GM23338 (cell line): ENCODE data around the gene BNIP3. TPM values are rescaled to one million over a fixed set of nuclear protein-coding genes. Genes with fewer than 3 reads are reported as not detected.
A peak's percentile ranks its signal among the peaks of the same experiment; 100 is the strongest.

Experiments used
- ATAC-seq: fragments of 200-7000 bp; cut with Tn5 transposase; 3 replicates; pipeline ENCODE4 v1.9.1; 2020
- DNase-seq: peaks from one replicate; pipeline ENCODE4 v3.0.0-alpha.2; 2015; ENCODE audit warnings: low spot score
- H2AFZ ChIP-seq: fragments of 200-600 bp; sonication (generic); 2 replicates; pipeline ENCODE4 v1.8.0; 2016; ENCODE audit warnings: antibody characterized with exemption, mild to moderate bottlenecking, moderate library complexity
- H3F3A ChIP-seq: fragments of 200-600 bp; sonication (generic); replicated peaks from 2 replicates; pipeline ENCODE4 v1.8.0; 2017; ENCODE audit warnings: antibody characterized with exemption, mixed run types, low read depth
- H3K27ac ChIP-seq: fragments of 200-600 bp; sonication (generic); 2 replicates; pipeline ENCODE4 v1.6.1; 2016; ENCODE audit warnings: low read depth
- H3K27me3 ChIP-seq: fragments of 200-600 bp; sonication (generic); 2 replicates; pipeline ENCODE4 v1.8.0; 2016; ENCODE audit warnings: mild to moderate bottlenecking, mixed run types, moderate library complexity; ENCODE audit not compliant: insufficient read depth
- H3K36me3 ChIP-seq: fragments of 200-600 bp; sonication (generic); 2 replicates; pipeline ENCODE4 v1.8.0; 2016; ENCODE audit warnings: mild to moderate bottlenecking; ENCODE audit not compliant: insufficient read depth
- H3K4me1 ChIP-seq: fragments of 200-600 bp; sonication (generic); 2 replicates; pipeline ENCODE4 v1.8.0; 2016; ENCODE audit warnings: mild to moderate bottlenecking, moderate library complexity; ENCODE audit not compliant: insufficient read depth
- H3K4me2 ChIP-seq: fragments of 200-600 bp; sonication (generic); 2 replicates; pipeline ENCODE4 v1.7.1; 2017; ENCODE audit warnings: mixed run types
- H3K4me3 ChIP-seq: fragments of 200-600 bp; sonication (generic); 2 replicates; pipeline ENCODE4 v1.6.1; 2016; ENCODE audit warnings: mixed run types
- H3K79me2 ChIP-seq: fragments of 200-600 bp; sonication (generic); replicated peaks from 2 replicates; pipeline ENCODE4 v1.8.0; 2017; ENCODE audit warnings: mild to moderate bottlenecking; ENCODE audit not compliant: insufficient read depth
- H3K9me2 ChIP-seq: fragments of 200-600 bp; sonication (generic); 2 replicates; pipeline ENCODE4 v1.8.0; 2017; ENCODE audit not compliant: insufficient read depth
- H4K20me1 ChIP-seq: fragments of 200-600 bp; sonication (generic); replicated peaks from 2 replicates; pipeline ENCODE4 v1.8.0; 2017; ENCODE audit warnings: mild to moderate bottlenecking; ENCODE audit not compliant: insufficient read depth
- H3K27ac Mint-ChIP-seq: 2 replicates; pipeline ENCODE4 v1.8.0; 2020; ENCODE audit warnings: inconsistent platforms, mild to moderate bottlenecking, moderate library complexity, mixed read lengths
- H3K27me3 Mint-ChIP-seq: 3 replicates; pipeline ENCODE4 v1.8.0; 2022; ENCODE audit warnings: low read depth, mild to moderate bottlenecking, moderate library complexity, mixed read lengths, inconsistent platforms; ENCODE audit not compliant: insufficient read depth, poor library complexity
- H3K36me3 Mint-ChIP-seq: 3 replicates; pipeline ENCODE4 v1.8.0; 2021; ENCODE audit warnings: low read depth, mild to moderate bottlenecking, inconsistent platforms, moderate library complexity, mixed read lengths
- H3K4me1 Mint-ChIP-seq: 3 replicates; pipeline ENCODE4 v1.8.0; 2020; ENCODE audit warnings: mild to moderate bottlenecking, inconsistent platforms, mixed read lengths
- H3K4me3 Mint-ChIP-seq: 3 replicates; pipeline ENCODE4 v1.8.0; 2021; ENCODE audit warnings: moderate library complexity, mild to moderate bottlenecking, inconsistent platforms, mixed read lengths
- H3K9me3 Mint-ChIP-seq: 3 replicates; pipeline ENCODE4 v1.8.0; 2020; ENCODE audit warnings: moderate library complexity, mild to moderate bottlenecking, inconsistent platforms, mixed read lengths
- CREB1 ChIP-seq: fragments of 250-450 bp; sonication (Bioruptor Pico); IDR thresholded peaks from 2 replicates; pipeline ENCODE4 v1.5.0; 2020; ENCODE audit warnings: low read depth, mild to moderate bottlenecking, moderate library complexity
- EZH2 ChIP-seq: fragments of 200-600 bp; sonication (generic); IDR thresholded peaks from one replicate; pipeline ENCODE4 v1.8.0; 2017; ENCODE audit warnings: antibody characterized with exemption, mild to moderate bottlenecking, low read depth; ENCODE audit not compliant: unreplicated experiment
- EZH2phosphoT487 ChIP-seq: fragments of 200-600 bp; sonication (generic); IDR thresholded peaks from one replicate; pipeline ENCODE4 v1.8.1; 2018; ENCODE audit warnings: antibody characterized with exemption; ENCODE audit not compliant: unreplicated experiment
- JUNB ChIP-seq: IDR thresholded peaks from one replicate; pipeline ENCODE4 v1.6.1; 2016; ENCODE audit warnings: antibody characterized with exemption; ENCODE audit not compliant: unreplicated experiment
- NANOG ChIP-seq: IDR thresholded peaks from 2 replicates; pipeline ENCODE4 v1.6.1; 2016; ENCODE audit warnings: antibody characterized with exemption, borderline replicate concordance
- REST ChIP-seq: IDR thresholded peaks from one replicate; pipeline ENCODE4 v1.6.1; 2018; ENCODE audit warnings: antibody characterized with exemption; ENCODE audit not compliant: unreplicated experiment
- STAT1 ChIP-seq: IDR thresholded peaks from one replicate; pipeline ENCODE4 v1.6.1; 2016; ENCODE audit warnings: antibody characterized with exemption; ENCODE audit not compliant: unreplicated experiment
- ZNF114 ChIP-seq: fragments of 250-450 bp; sonication (Bioruptor Pico); IDR thresholded peaks from 2 replicates; pipeline ENCODE4 v1.5.0; 2020; ENCODE audit warnings: mild to moderate bottlenecking, moderate library complexity
- ZNF331 ChIP-seq: fragments of 250-450 bp; sonication (Bioruptor Pico); IDR thresholded peaks from 2 replicates; pipeline ENCODE4 v1.5.0; 2020; ENCODE audit warnings: low read depth, mild to moderate bottlenecking, moderate library complexity
- polyA plus RNA-seq: library from polyadenylated mRNA; unstranded; fragments of >200 nt; fragmentation: Nextera tagmentation; extraction: Ambion mirVana; gene quantifications from 2 replicates; pipeline ENCODE4 v1.2.1, GENCODE V29; 2016
- total RNA-seq: library from RNA; depleted of rRNA; stranded (reverse); fragments of >200 nt; shearing (Covaris generic); gene quantifications from 2 replicates; pipeline ENCODE4 v1.2.3, GENCODE V29; 2014
- TF ChIP-seq, protein P1 (sequence below), 2 experiments: fragments of 200-600 bp in 1 of 2; sonication (generic) in 1 of 2; conservative IDR thresholded peaks; 2 replicates each; pipeline versions ENCODE4 v1.5.1 to v1.6.1; 2016 to 2017; ENCODE audit warnings: antibody characterized with exemption in 2 of 2, low read depth in 2 of 2, mild to moderate bottlenecking in 2 of 2, moderate library complexity in 1 of 2
- TF ChIP-seq, protein P2 (sequence below): IDR thresholded peaks from 2 replicates; pipeline ENCODE4 v1.6.1; 2016; ENCODE audit warnings: antibody characterized with exemption

BNIP3 gene
- total and polyA plus RNA-seq, 2 experiments from 2014 or later, result 46.3 to 75.0 TPM

GRCh38 chr10:131978366-131978765 lies 3.4 kb downstream of the BNIP3 start (continued):
- TF ChIP-seq STAT1 (no peak), CREB1 (no peak), JUNB (no peak), ZNF114 (no peak), EZH2 (no peak), ZNF331 (CRISPR knock-in tag) (no peak), NANOG (no peak)
- TF ChIP-seq, protein P1, sequence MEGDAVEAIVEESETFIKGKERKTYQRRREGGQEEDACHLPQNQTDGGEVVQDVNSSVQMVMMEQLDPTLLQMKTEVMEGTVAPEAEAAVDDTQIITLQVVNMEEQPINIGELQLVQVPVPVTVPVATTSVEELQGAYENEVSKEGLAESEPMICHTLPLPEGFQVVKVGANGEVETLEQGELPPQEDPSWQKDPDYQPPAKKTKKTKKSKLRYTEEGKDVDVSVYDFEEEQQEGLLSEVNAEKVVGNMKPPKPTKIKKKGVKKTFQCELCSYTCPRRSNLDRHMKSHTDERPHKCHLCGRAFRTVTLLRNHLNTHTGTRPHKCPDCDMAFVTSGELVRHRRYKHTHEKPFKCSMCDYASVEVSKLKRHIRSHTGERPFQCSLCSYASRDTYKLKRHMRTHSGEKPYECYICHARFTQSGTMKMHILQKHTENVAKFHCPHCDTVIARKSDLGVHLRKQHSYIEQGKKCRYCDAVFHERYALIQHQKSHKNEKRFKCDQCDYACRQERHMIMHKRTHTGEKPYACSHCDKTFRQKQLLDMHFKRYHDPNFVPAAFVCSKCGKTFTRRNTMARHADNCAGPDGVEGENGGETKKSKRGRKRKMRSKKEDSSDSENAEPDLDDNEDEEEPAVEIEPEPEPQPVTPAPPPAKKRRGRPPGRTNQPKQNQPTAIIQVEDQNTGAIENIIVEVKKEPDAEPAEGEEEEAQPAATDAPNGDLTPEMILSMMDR (conservative IDR thresholded peaks at IDR 0.05; ENCODE audit: low read depth in 2 of 2), result no peak
- TF ChIP-seq, protein P2, sequence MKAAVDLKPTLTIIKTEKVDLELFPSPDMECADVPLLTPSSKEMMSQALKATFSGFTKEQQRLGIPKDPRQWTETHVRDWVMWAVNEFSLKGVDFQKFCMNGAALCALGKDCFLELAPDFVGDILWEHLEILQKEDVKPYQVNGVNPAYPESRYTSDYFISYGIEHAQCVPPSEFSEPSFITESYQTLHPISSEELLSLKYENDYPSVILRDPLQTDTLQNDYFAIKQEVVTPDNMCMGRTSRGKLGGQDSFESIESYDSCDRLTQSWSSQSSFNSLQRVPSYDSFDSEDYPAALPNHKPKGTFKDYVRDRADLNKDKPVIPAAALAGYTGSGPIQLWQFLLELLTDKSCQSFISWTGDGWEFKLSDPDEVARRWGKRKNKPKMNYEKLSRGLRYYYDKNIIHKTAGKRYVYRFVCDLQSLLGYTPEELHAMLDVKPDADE, result no peak

GRCh38 chr10:131977323-131978096 lies 4.2 kb downstream of the BNIP3 start:
- no peaks in the 10 kb centered on the region for H3K36me3 ChIP-seq
- H3K27ac ChIP-seq, result no peak overlapping the region
- H3F3A ChIP-seq, result no peaks in the 10 kb centered on the region; the same call in 1 of the 2 replicates
- H3K27me3 Mint-ChIP-seq, result peaks cover 17% of the 10 kb centered on the region
- H3K4me2 ChIP-seq, result peak overlapping the region; percentile 69; the same call in 1 of the 2 replicates
- H3K27ac Mint-ChIP-seq, result no peak overlapping the region
- no peak overlapping the region for H3K4me3 ChIP-seq
- peaks cover 32% of the 10 kb centered on the region for H3K4me1 Mint-ChIP-seq
- no peak overlapping the region for H3K4me3 Mint-ChIP-seq
- H3K9me3 Mint-ChIP-seq, result no peaks in the 10 kb centered on the region
- H3K27me3 ChIP-seq, result peaks cover 29% of the 10 kb centered on the region
- peaks cover 52% of the 10 kb centered on the region for H3K79me2 ChIP-seq
- peaks cover 33% of the 10 kb centered on the region for H3K4me1 ChIP-seq
- DNase-seq (no peak), ATAC-seq (no peak)
- no peaks in the 10 kb centered on the region for H3K9me2 ChIP-seq
- peaks cover 15% of the 10 kb centered on the region; the same call in 2 of the 3 replicates for H3K36me3 Mint-ChIP-seq
- peaks cover 30% of the 10 kb centered on the region for H4K20me1 ChIP-seq
- H2AFZ ChIP-seq, result no peak overlapping the region
- no peak for TF ChIP-seq EZH2phosphoT487
- no peak for TF ChIP-seq JUNB
- TF ChIP-seq, protein P2, result no peak
- TF ChIP-seq ZNF114, result no peak
- no peak for TF ChIP-seq REST
- TF ChIP-seq, protein P1 (conservative IDR thresholded peaks at IDR 0.05; ENCODE audit: low read depth in 2 of 2), result no peak
